OCI-M2 (cell line): ENCODE data around the gene MN1.

Experiments
- DNase-seq: peaks from one replicate; lab custom pipeline; 2025; ENCODE audit not compliant: unreplicated experiment; lab: John Stamatoyannopoulos, UW

Gene MN1

GRCh38 chr22:27801616-27802345 lies at the start of gene MN1:
Gene MN1, minus strand, starts transcription at chr22:27801756. Its CDS starts 1,213 bp downstream, at chr22:27800543.
- DNase-seq, result no peak

GRCh38 chr22:27850000-27850521 lies 48.5 kb upstream of the MN1 start:
- DNase-seq, result no peak

DNA sequence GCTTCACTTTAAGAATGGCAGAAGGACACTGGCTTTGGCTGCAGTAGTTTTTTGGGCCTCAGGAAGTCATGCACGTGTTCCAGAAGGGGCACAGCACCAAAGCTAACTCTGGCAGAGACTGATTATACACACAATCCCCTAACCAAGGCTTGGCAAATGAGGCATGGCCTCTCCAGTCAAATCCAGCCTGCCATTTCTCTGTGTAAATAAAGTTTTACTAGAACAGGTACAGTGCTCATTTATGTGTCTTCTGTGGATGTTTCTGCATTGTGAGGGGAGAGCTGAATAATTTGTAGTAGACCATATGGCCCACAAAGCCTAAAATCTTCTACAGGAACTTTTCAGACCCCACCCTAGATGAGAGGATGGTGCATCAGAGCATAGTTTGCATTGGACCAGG lies 46.4 kb upstream of the MN1 start:
- DNase-seq, result no peak

DNA sequence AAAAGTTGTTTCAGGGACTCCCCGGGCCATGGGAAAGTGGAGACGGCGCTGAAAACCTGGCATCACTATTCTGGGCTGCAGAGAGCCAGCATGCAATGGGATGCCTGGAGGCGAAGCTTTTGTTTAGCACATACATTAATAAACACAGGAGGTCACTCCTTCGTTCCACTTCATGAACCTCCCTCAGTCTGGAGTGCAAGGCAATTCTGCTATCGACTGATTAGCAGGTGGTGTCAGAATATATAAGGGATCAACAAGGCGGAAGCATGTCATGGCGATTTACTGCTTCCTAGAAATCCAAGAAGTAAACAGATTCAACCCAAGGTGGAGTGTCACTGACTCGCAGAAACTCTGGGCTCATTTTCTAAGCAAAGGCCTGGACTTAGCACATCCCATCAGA lies 45.4 kb upstream of the MN1 start:
- DNase-seq, result no peak

GRCh38 chr22:27846248-27846757 lies 44.7 kb upstream of the MN1 start:
- DNase-seq, result no peak

DNA sequence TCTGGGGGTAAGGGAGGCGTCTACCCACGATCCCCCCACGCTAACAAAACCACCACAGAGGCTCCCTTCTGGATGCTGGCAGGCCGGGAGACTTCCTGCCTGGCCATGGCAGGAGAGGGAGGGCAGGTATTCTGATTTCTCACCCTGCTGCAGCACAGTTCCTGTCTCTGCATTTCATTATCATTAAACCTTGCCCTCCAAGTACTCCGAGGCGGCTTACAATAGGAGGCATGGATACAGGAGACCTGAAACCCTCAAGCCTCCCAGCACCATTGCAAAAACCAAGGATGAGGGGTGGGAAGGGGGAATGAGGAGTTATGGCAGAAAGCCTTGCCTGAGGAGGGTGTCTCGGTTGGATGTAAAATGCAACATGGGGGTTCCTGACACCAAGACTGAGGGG lies 44.1 kb upstream of the MN1 start:
- DNase-seq, result no peak

- no peak for DNase-seq
Observed at GRCh38 chr22:27844656-27845591, 43.4 kb upstream of the MN1 start.

DNA sequence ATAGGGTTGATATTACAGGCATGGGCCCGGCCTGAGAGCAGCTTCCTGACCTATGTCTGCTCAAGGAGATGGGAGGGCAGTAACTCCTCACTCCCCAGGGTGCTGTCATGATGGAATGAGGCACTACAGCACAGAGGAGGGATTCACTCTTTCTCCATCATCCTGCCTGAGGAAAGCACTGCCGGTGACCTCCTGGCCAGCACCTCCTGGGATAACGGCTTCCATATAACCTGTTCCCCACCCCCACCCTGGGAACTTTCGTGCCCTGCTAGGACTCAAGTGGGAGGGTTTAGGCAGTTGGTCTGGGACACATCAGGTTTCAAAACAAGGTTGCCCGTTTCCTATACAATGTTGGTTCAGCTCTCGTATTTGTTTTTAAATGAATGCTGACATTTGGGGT lies 42.7 kb upstream of the MN1 start:
- no peak for DNase-seq

GRCh38 chr22:27843441-27843840 lies 41.9 kb upstream of the MN1 start:
- no peak for DNase-seq

DNA sequence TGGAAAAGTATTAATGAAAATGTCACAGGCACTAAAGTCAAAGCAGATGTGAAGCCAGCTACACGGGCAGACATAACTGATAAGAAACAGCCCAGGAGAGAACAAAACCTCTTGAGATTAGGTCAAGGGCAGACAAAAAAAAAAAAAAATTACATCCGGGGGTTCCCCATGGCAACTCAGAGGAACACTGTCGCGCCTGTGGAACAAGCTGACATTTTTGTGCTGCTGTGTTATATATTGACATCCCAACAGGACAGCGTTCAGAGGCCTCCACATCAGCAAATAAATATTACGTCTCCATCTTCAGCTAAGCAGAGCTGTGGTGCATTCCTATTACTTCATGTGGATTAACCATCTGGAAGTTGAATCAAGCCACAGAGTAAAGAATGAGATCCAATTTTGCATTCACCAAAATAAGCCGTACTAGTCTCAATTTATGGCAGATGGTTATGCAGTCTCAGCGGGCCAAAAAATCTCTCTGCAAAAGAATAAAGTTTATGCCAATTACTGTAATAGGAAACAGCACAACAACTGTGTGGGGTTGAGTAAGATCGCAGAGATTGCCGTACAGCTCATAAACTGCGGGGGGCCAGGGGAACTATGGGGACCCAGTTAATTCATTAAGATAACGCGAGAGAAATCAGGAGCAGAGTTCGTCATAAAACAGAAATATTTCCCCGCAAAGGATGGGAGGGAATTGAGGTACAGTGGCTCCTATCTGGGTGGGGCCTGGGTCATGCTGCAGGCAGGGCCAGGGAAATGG lies 41.3 kb upstream of the MN1 start:
- DNase-seq, result no peak

DNA sequence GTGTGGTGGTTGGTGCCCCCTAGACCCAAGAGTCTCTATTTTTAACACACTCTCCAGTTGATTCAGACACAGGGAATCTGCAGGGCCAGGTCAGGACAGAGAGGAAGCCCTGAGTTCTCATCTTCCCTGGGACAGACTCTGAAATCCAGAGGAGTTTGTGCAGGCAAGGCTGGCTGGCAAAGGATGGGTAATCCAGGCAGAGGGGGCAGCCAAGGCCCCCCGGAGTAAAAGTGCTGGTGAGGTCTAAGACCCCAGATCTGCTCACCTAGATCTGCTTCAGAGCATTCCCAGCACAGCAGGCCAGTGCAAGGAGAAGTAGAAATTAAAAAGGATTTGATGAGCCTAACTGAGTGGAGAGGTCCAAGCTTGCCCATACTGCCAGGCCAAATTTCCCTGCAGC lies 40.6 kb upstream of the MN1 start:
- DNase-seq, result no peak

DNA sequence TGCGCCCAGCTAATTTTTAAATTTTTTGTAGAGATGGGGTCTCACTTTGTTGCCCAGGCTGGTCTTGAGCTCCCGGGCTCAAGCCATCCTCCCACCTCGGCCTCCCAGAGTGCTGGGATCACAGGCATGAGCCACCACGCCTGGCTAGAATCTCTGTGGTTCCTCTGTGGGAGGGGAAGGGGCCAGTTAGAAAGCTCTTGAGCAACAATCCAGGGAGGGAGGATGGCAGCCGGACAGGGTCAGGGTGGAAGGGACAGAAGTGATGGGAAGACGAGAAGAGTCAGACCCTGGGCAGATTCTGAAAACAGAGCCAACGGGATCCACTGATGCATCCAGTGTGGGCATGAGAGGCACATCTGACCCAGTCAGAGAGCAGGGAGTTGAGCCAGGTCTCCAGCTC lies 38.9 kb upstream of the MN1 start:
- no peak for DNase-seq

- no peak for DNase-seq
Observed at GRCh38 chr22:27839057-27839660, 37.6 kb upstream of the MN1 start.

- DNase-seq, result no peak
Observed at GRCh38 chr22:27836181-27836580, 34.6 kb upstream of the MN1 start.

DNA sequence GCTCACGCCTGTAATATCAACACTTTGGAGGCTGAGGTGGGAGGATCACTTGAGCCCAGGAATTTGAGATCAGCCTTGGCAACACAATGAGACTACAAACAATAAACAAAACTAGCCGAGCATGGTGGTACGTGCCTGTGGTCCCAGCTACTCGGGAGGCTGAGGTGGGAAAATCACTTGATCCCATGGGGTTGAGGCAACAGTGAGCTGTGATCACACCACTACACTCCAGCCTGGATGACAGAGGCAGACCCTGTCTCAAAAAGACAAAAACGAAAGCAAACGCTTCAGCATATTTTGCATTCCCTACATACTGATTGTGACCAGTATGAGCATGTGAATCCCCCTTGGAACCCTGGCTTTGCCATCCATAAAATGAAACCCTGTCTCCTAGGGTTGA lies 33.9 kb upstream of the MN1 start:
- DNase-seq, result no peak

- DNase-seq, result no peak
Observed at GRCh38 chr22:27834364-27835185, 33.0 kb upstream of the MN1 start.

- no peak for DNase-seq
Observed at GRCh38 chr22:27833803-27834202, 32.2 kb upstream of the MN1 start.

GRCh38 chr22:27832606-27833005 lies 31.1 kb upstream of the MN1 start:
- no peak for DNase-seq

- no peak for DNase-seq
Observed at GRCh38 chr22:27829620-27830019, 28.1 kb upstream of the MN1 start.
